ENCODE results near the gene KLHL4. TPM values are rescaled to one million over a fixed set of nuclear protein-coding genes. Genes with fewer than 3 reads are reported as not detected.
"Not testable (repeated sequence)": the region's sequence is repeated elsewhere in the genome, so short reads cannot be mapped to it uniquely, and the experiment has no call there.

KLHL4 gene
- 0.51 and 0.58 TPM in 2 replicates for total RNA-seq

- TF ChIP-seq, protein P1, sequence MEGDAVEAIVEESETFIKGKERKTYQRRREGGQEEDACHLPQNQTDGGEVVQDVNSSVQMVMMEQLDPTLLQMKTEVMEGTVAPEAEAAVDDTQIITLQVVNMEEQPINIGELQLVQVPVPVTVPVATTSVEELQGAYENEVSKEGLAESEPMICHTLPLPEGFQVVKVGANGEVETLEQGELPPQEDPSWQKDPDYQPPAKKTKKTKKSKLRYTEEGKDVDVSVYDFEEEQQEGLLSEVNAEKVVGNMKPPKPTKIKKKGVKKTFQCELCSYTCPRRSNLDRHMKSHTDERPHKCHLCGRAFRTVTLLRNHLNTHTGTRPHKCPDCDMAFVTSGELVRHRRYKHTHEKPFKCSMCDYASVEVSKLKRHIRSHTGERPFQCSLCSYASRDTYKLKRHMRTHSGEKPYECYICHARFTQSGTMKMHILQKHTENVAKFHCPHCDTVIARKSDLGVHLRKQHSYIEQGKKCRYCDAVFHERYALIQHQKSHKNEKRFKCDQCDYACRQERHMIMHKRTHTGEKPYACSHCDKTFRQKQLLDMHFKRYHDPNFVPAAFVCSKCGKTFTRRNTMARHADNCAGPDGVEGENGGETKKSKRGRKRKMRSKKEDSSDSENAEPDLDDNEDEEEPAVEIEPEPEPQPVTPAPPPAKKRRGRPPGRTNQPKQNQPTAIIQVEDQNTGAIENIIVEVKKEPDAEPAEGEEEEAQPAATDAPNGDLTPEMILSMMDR (conservative IDR thresholded peaks at IDR 0.05; ENCODE audit: low read depth, low read length), result no peak
- peak; percentile 39 for DNase-seq (ENCODE audit: low read depth)
- H3K4me3 ChIP-seq (ENCODE audit: low read depth, low read length), result peak within 1 kb of the TSS; percentile 57
Observed at GRCh38 chrX:87517571-87518141, at the start of gene KLHL4. KLHL4 (plus strand) TSS chrX:87517802; CDS start chrX:87517894, 92 bp downstream.

- DNase-seq (ENCODE audit: low read depth), result no peak
- H3K4me3 ChIP-seq (ENCODE audit: low read depth, low read length), result no peak overlapping the region
- TF ChIP-seq, protein P1 (conservative IDR thresholded peaks at IDR 0.05; ENCODE audit: low read depth, low read length), result no peak
Observed at GRCh38 chrX:87468941-87469340, 48.7 kb upstream of the KLHL4 start.

DNA sequence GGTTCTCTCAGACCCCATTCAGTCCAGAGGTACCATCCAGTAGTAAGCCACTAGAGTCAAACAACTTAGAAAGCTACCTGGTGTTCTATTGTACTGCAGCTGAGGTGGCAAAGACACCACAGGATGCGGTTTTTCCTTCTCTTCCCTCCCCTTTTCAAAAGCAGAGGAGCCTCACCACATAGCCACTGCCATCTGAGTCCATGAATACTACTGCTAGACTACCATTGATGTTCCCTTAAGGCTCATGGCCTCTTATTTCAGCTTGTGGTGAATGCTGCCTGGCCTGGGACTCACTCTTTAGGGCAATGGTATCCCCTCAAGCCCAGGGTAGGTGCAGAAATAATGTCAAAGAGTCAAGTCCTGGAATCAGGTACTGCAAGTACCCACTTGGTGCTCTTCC is 41.8 kb upstream of the KLHL4 start:
- no peak for DNase-seq (ENCODE audit: low read depth)
- TF ChIP-seq, protein P1 (conservative IDR thresholded peaks at IDR 0.05; ENCODE audit: low read depth, low read length), result no peak
- no peak overlapping the region for H3K4me3 ChIP-seq (ENCODE audit: low read depth, low read length)

- DNase-seq (ENCODE audit: low read depth); H3K4me3 ChIP-seq (ENCODE audit: low read depth, low read length): not testable (repeated sequence)
Observed at GRCh38 chrX:87478703-87479102, 38.9 kb upstream of the KLHL4 start.

DNA sequence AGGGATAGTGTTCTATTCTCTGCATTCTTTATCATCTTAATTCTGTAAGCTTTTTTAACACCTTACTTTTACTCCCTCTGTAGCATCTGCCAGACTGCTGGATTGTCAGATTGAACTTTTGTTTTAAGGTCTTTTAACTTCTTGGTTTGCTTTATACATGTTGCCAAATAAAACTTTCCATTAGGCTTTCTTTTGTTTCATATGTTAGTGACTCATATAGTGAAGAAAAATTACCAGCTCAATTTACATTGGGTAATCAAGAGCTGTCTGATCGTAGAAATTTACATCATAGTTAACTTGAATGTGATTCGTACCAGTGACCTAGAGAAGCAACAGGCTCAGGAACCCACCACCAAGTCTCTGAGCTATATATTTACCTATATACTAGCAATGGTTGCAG is 28.5 kb upstream of the KLHL4 start:
- no peak for DNase-seq (ENCODE audit: low read depth)
- H3K4me3 ChIP-seq (ENCODE audit: low read depth, low read length), result no peak overlapping the region
- TF ChIP-seq, protein P1 (conservative IDR thresholded peaks at IDR 0.05; ENCODE audit: low read depth, low read length), result no peak

GRCh38 chrX:87515836-87516235 is 1.8 kb upstream of the KLHL4 start:
- TF ChIP-seq, protein P1 (conservative IDR thresholded peaks at IDR 0.05; ENCODE audit: low read depth, low read length), result no peak

DNA sequence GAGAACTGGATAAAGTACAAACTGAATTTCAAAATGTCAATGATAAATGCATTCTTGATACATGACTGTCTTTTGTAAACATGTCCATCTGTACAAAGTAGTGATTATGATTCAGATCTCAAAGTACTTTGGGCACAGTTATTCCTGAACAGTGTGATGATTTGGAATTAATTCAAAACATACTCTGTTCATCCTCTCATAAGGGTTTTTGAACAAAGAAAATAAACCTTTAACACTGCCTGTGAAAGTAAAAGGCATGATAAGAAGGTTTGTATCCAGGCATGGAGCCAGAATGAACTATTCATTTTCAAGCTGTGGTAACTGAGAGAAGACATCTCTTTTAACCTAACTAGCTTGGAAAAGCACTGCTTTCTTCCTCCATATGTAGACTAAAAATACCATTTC is 883 bp upstream of the KLHL4 start:
- TF ChIP-seq, protein P1 (conservative IDR thresholded peaks at IDR 0.05; ENCODE audit: low read depth, low read length), result no peak
- H3K4me3 ChIP-seq (ENCODE audit: low read depth, low read length), result no peak overlapping the region
- DNase-seq (ENCODE audit: low read depth), result no peak

More at GRCh38 chrX:87515836-87516235, 1.8 kb upstream of the KLHL4 start:
- H3K4me3 ChIP-seq (ENCODE audit: low read depth, low read length), result no peak overlapping the region
- no peak for DNase-seq (ENCODE audit: low read depth)

Data from epithelial cell of proximal tubule (primary cell).